CD4-positive, CD25-positive, alpha-beta regulatory T cell (primary cell): Measurements from ENCODE around the gene NMB. TPM values are rescaled to one million over a fixed set of nuclear protein-coding genes. Genes with fewer than 3 reads are reported as not detected.
"Not testable (repeated sequence)": the region's sequence is repeated elsewhere in the genome, so short reads cannot be mapped to it uniquely, and the experiment has no call there.

Experiments
- ATAC-seq, 2 donors: fragments of 150-1000 bp; cut with Tn5 transposase; one replicate each; pipeline ENCODE4 v1.10.0; 2021; ENCODE audit warnings: low read depth in 2 of 2, moderate number of reproducible peaks in 2 of 2, moderate library complexity in 1 of 2
- DNase-seq, 3 donors: peaks; one replicate each; pipeline versions ENCODE4 v3.0.0 to v3.0.0-alpha.2; 2012 to 2022; ENCODE audit warnings: mixed read lengths in 1 of 3
- H3K27ac ChIP-seq: one replicate; pipeline ENCODE4 v1.7.0; 2013; ENCODE audit warnings: mild to moderate bottlenecking, low read length; ENCODE audit not compliant: insufficient read depth, poor library complexity, severe bottlenecking
- H3K27me3 ChIP-seq: one replicate; pipeline ENCODE4 v1.7.0; 2013; ENCODE audit warnings: low read length; ENCODE audit not compliant: control insufficient read depth, insufficient read depth
- H3K36me3 ChIP-seq: one replicate; pipeline ENCODE4 v1.7.0; 2013; ENCODE audit warnings: mild to moderate bottlenecking, low read length, moderate library complexity; ENCODE audit not compliant: control insufficient read depth, insufficient read depth
- H3K4me1 ChIP-seq: 2 replicates; pipeline ENCODE4 v1.7.0; 2013; ENCODE audit warnings: mild to moderate bottlenecking, low read length; ENCODE audit not compliant: insufficient read depth, control insufficient read depth, poor library complexity, severe bottlenecking
- H3K4me3 ChIP-seq: one replicate; pipeline ENCODE4 v1.7.0; 2013; ENCODE audit warnings: low read depth, mild to moderate bottlenecking, low read length, moderate library complexity
- H3K9me3 ChIP-seq, 2 experiments: 1 replicate in 1 of 2; 2 replicates in 1 of 2; pipeline ENCODE4 v1.7.0; 2013; ENCODE audit warnings: low read length in 2 of 2, mild to moderate bottlenecking in 1 of 2, moderate library complexity in 1 of 2; ENCODE audit not compliant: control insufficient read depth in 2 of 2
- H3K27ac Mint-ChIP-seq, 3 donors: one replicate each; pipeline ENCODE4 v1.8.0; 2020 to 2022; ENCODE audit warnings: mild to moderate bottlenecking in 3 of 3, mixed read lengths in 3 of 3, moderate library complexity in 2 of 3
- H3K27me3 Mint-ChIP-seq: one replicate; pipeline ENCODE4 v1.8.0; 2022; ENCODE audit warnings: mild to moderate bottlenecking, mixed read lengths
- H3K36me3 Mint-ChIP-seq: one replicate; pipeline ENCODE4 v1.8.0; 2020; ENCODE audit warnings: mixed read lengths
- H3K4me1 Mint-ChIP-seq, 4 donors: one replicate each; pipeline ENCODE4 v1.8.0; 2020 to 2022; ENCODE audit warnings: mixed read lengths in 4 of 4, mild to moderate bottlenecking in 1 of 4
- H3K4me3 Mint-ChIP-seq, 4 donors: one replicate each; pipeline ENCODE4 v1.8.0; 2020 to 2022; ENCODE audit warnings: mild to moderate bottlenecking in 4 of 4, mixed read lengths in 4 of 4, moderate library complexity in 3 of 4
- H3K9me3 Mint-ChIP-seq, 7 donors: one replicate each; pipeline ENCODE4 v1.8.0; 2020 to 2022; ENCODE audit warnings: mixed read lengths in 7 of 7, mild to moderate bottlenecking in 3 of 7, moderate library complexity in 2 of 7
- polyA plus RNA-seq, 4 donors: library from polyadenylated mRNA; unstranded; fragments of 300-500 nt; fragmentation: Illumina TruSeq; gene quantifications; one replicate each; pipeline ENCODE4 v1.2.3, GENCODE V29; 2021
- total RNA-seq: library from RNA; stranded (reverse); gene quantifications from one replicate; pipeline ENCODE4 v1.2.3, GENCODE V29; 2022

Gene NMB
- total and polyA plus RNA-seq, 5 donors from 2014 or later = 2.2 to 7.1 (median 6.4) TPM

DNA sequence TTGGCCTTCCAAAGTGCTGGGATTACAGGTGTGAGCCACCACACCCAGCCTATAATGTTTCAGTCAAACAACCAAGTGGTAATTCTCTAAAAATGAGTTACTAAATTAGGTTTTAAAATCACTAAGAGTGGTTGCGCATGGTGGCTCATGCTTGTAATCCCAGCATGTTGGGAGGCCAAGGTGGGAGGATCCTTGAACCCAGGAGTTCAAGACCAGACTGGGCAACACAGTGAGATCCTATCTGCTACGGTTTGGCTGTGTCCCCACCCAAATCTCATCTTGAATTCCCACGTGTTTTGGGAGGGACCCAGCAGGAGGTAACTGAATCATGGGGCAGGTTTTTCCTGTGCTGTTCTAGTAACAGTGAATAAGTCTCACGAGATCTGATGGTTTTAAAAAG is 31.9 kb upstream of the NMB start:
- Histone ChIP-seq H3K9me3 (no peaks in the 10 kb centered on the region), H3K4me3 (no peak overlapping the region), H3K27me3 (no peaks in the 10 kb centered on the region), H3K36me3 (peaks cover 45% of the 10 kb centered on the region), H3K4me1 (no peaks in the 10 kb centered on the region), H3K27ac (no peak overlapping the region)
- peak overlapping the region in 1 of 3 donors; percentile 87 for H3K27ac Mint-ChIP-seq
- H3K27me3 Mint-ChIP-seq = no peaks in the 10 kb centered on the region
- H3K4me1 Mint-ChIP-seq = peaks cover 4 to 42% (median 30%) of the 10 kb centered on the region in 4 donors
- ATAC-seq (no peak), DNase-seq (no peak)
- H3K4me3 Mint-ChIP-seq = no peak overlapping the region
- no peaks in the 10 kb centered on the region for H3K9me3 Mint-ChIP-seq
- peaks cover 25% of the 10 kb centered on the region for H3K36me3 Mint-ChIP-seq

DNA sequence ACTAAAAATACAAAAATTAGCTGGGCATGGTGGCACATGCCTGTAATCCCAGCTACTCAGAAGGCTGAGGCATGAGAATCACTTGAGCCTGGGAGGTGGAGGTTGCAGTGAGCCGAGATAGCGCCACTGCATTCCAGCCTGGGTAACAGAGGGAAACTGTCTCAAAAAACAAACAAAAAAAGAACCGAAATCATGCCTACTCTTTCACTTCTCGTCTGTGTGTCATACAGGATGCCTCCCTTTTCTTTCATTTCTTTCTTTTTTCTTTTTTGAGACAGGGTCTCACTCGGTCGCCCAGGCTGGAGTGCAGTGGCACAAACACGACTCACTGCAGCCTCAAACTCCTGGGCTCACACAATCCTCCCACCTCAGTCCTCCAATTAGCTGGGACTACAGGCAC is 28.4 kb upstream of the NMB start:
- peaks cover 36% of the 10 kb centered on the region for H3K36me3 Mint-ChIP-seq
- H3K27ac Mint-ChIP-seq, ATAC-seq, DNase-seq, H3K27me3 ChIP-seq, H3K4me3 ChIP-seq, H3K9me3 ChIP-seq, H3K9me3 Mint-ChIP-seq, H3K4me3 Mint-ChIP-seq, H3K27me3 Mint-ChIP-seq, H3K27ac ChIP-seq, H3K4me1 ChIP-seq: not testable (repeated sequence)
- peaks cover 7 to 42% (median 29%) of the 10 kb centered on the region in 4 donors for H3K4me1 Mint-ChIP-seq
- H3K36me3 ChIP-seq = peaks cover 45% of the 10 kb centered on the region

GRCh38 chr15:84685304-84685703 is 27.3 kb upstream of the NMB start:
- Histone ChIP-seq H3K36me3 (peaks cover 37% of the 10 kb centered on the region), H3K27me3 (no peaks in the 10 kb centered on the region), H3K4me3 (no peak overlapping the region), H3K27ac (no peak overlapping the region), H3K4me1 (peaks cover 6% of the 10 kb centered on the region), H3K9me3 (no peaks in the 10 kb centered on the region)
- DNase-seq (no peak), ATAC-seq (no peak)
- peak overlapping the region in 2 of 3 donors; percentile 20 to 66 for H3K27ac Mint-ChIP-seq
- no peaks in the 10 kb centered on the region for H3K9me3 Mint-ChIP-seq
- no peak overlapping the region for H3K4me3 Mint-ChIP-seq
- peaks cover 33% of the 10 kb centered on the region for H3K36me3 Mint-ChIP-seq
- H3K27me3 Mint-ChIP-seq = no peaks in the 10 kb centered on the region
- H3K4me1 Mint-ChIP-seq = peaks cover 17 to 45% (median 28%) of the 10 kb centered on the region in 4 donors

DNA sequence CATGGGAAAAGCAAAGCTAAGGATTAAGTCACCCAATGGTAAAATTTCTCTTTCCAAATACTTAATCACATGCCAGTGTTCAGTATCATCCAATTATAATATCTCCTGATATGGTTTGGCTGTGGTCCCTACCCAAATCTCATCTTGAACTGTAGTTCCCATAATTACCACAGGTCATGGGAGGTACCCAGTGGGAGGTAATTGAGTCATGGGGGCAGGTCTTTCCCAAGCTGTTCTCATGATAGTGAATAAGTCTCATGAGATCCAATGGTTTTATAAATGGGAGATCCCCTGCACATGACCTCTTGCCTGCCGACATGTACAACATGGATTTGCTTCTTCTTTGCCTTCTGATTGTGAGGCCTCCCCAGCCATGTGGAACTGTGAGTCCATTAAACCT is 26.1 kb upstream of the NMB start:
- no peaks in the 10 kb centered on the region for H3K27me3 ChIP-seq
- Mint-ChIP-seq H3K9me3 (no peaks in the 10 kb centered on the region), H3K4me1 (peaks cover 17 to 45% (median 26%) of the 10 kb centered on the region in 4 donors), H3K4me3 (no peak overlapping the region), H3K27ac (peak overlapping the region; percentile 20 to 84 (median 83)), H3K36me3 (peaks cover 31% of the 10 kb centered on the region), H3K27me3 (no peaks in the 10 kb centered on the region)
- peaks cover 6% of the 10 kb centered on the region for H3K4me1 ChIP-seq
- H3K36me3 ChIP-seq = peaks cover 40% of the 10 kb centered on the region
- no peak overlapping the region for H3K27ac ChIP-seq
- H3K4me3 ChIP-seq = no peak overlapping the region
- no peaks in the 10 kb centered on the region for H3K9me3 ChIP-seq
- no peak for ATAC-seq
- no peak for DNase-seq

- peak; percentile 54 to 56 (median 55) for DNase-seq
- H3K36me3 ChIP-seq = peaks cover 36% of the 10 kb centered on the region
- H3K27ac ChIP-seq = peak overlapping the region; percentile 11
- H3K4me3 ChIP-seq = no peak overlapping the region
- ATAC-seq = peak; percentile 79 to 83
- no peaks in the 10 kb centered on the region for H3K9me3 Mint-ChIP-seq
- H3K27me3 ChIP-seq = no peaks in the 10 kb centered on the region
- H3K4me3 Mint-ChIP-seq = peak overlapping the region in 2 of 4 donors; percentile 15 to 59
- H3K4me1 ChIP-seq = peaks cover 6% of the 10 kb centered on the region
- H3K27ac Mint-ChIP-seq = peak overlapping the region; percentile 77 to 95 (median 89)
- H3K4me1 Mint-ChIP-seq = peaks cover 17 to 40% (median 24%) of the 10 kb centered on the region in 4 donors
- H3K36me3 Mint-ChIP-seq = peaks cover 21% of the 10 kb centered on the region
- H3K9me3 ChIP-seq = no peaks in the 10 kb centered on the region
- H3K27me3 Mint-ChIP-seq = no peaks in the 10 kb centered on the region
Observed at GRCh38 chr15:84681831-84682230, 23.8 kb upstream of the NMB start.

GRCh38 chr15:84671211-84671610 is 13.2 kb upstream of the NMB start:
- Histone ChIP-seq H3K9me3 (no peaks in the 10 kb centered on the region), H3K27ac (no peak overlapping the region), H3K27me3 (no peaks in the 10 kb centered on the region), H3K4me1 (peaks cover 6% of the 10 kb centered on the region), H3K36me3 (peaks cover 56% of the 10 kb centered on the region), H3K4me3 (no peak overlapping the region)
- DNase-seq (no peak), ATAC-seq (no peak)
- Mint-ChIP-seq H3K27ac (peak overlapping the region; percentile 11 to 39 (median 37)), H3K4me3 (no peak overlapping the region), H3K36me3 (peaks cover 36% of the 10 kb centered on the region), H3K9me3 (peaks cover 0 to 2% (median 0%) of the 10 kb centered on the region in 7 donors), H3K4me1 (peaks cover 7 to 19% (median 16%) of the 10 kb centered on the region in 4 donors), H3K27me3 (no peaks in the 10 kb centered on the region)

DNA sequence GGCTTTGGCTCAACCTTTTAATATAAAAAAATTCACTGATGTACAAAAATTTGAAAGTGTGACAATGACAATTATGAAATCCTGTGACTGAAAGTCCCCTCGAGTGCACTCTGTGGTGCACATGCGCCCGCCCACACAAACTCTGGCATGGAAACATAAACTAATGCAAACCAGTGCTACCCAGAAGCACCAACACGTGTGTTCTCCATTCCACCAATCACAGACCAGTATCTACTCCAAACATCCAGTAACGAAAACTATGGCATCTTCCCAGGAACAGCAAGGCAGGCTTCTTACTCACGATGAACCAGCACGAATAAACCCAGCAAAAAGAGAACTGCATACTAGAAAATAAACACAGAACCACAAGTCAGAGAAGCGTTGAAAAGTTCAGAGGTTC is 11.7 kb upstream of the NMB start:
- peak overlapping the region in 1 of 3 donors; percentile 61 for H3K27ac Mint-ChIP-seq
- Histone ChIP-seq H3K36me3 (peaks cover 56% of the 10 kb centered on the region), H3K9me3 (no peaks in the 10 kb centered on the region), H3K27me3 (no peaks in the 10 kb centered on the region), H3K4me3 (no peak overlapping the region), H3K27ac (no peak overlapping the region), H3K4me1 (no peaks in the 10 kb centered on the region)
- DNase-seq = no peak
- H3K4me1 Mint-ChIP-seq = peaks cover 7 to 13% (median 10%) of the 10 kb centered on the region in 4 donors
- H3K36me3 Mint-ChIP-seq = peaks cover 39% of the 10 kb centered on the region
- H3K27me3 Mint-ChIP-seq = no peaks in the 10 kb centered on the region
- no peak overlapping the region for H3K4me3 Mint-ChIP-seq
- no peak for ATAC-seq
- peaks cover 0 to 2% (median 0%) of the 10 kb centered on the region in 7 donors for H3K9me3 Mint-ChIP-seq

GRCh38 chr15:84668221-84668982 is 10.4 kb upstream of the NMB start:
- H3K9me3 ChIP-seq = no peaks in the 10 kb centered on the region
- ATAC-seq (no peak), DNase-seq (no peak)
- H3K27ac ChIP-seq = no peak overlapping the region
- no peak overlapping the region for H3K4me3 ChIP-seq
- peaks cover 0 to 2% (median 0%) of the 10 kb centered on the region in 7 donors for H3K9me3 Mint-ChIP-seq
- no peaks in the 10 kb centered on the region for H3K27me3 ChIP-seq
- H3K4me1 ChIP-seq = no peaks in the 10 kb centered on the region
- H3K27ac Mint-ChIP-seq = peak overlapping the region in 1 of 3 donors; percentile 29
- H3K4me3 Mint-ChIP-seq = no peak overlapping the region
- peaks cover 7 to 13% (median 8%) of the 10 kb centered on the region in 4 donors for H3K4me1 Mint-ChIP-seq
- H3K27me3 Mint-ChIP-seq = no peaks in the 10 kb centered on the region
- peaks cover 38% of the 10 kb centered on the region for H3K36me3 Mint-ChIP-seq
- peaks cover 48% of the 10 kb centered on the region for H3K36me3 ChIP-seq
